Liver (tissue), 3 donors: ENCODE data around the gene BCHE.

Source experiments
- ATF3 ChIP-seq: IDR thresholded peaks from 2 replicates; pipeline ENCODE4 v1.6.1; 2016; ENCODE audit warnings: antibody characterized with exemption
- CTCF ChIP-seq: fragments of 150-350 bp; IDR thresholded peaks from 2 replicates; pipeline ENCODE4 v1.5.1; 2017; ENCODE audit warnings: improper control_type of control experiment, low read depth, low read length; ENCODE audit not compliant: missing input control
- EGR1 ChIP-seq, 2 donors: IDR thresholded peaks; 2 replicates each; pipeline ENCODE4 v1.6.1; 2016 to 2018; ENCODE audit warnings: antibody characterized with exemption in 2 of 2, low read depth in 2 of 2
- FOXA1 ChIP-seq: IDR thresholded peaks from 2 replicates; pipeline ENCODE4 v1.6.1; 2016; ENCODE audit warnings: antibody characterized with exemption
- FOXA2 ChIP-seq: IDR thresholded peaks from 2 replicates; pipeline ENCODE4 v1.6.1; 2016; ENCODE audit warnings: antibody characterized with exemption
- GABPA ChIP-seq, 2 donors: IDR thresholded peaks in 1 of 2; conservative IDR thresholded peaks in 1 of 2; 2 replicates each; pipeline ENCODE4 v1.6.1; 2016; ENCODE audit warnings: antibody characterized with exemption in 2 of 2, mild to moderate bottlenecking in 1 of 2, moderate library complexity in 1 of 2
- JUND ChIP-seq, 2 donors: IDR thresholded peaks; 2 replicates each; pipeline ENCODE4 v1.6.1; 2016; ENCODE audit warnings: antibody characterized with exemption in 2 of 2
- RAD21 ChIP-seq, 2 donors: IDR thresholded peaks; 2 replicates each; pipeline ENCODE4 v1.6.1; 2016; ENCODE audit warnings: antibody characterized with exemption in 2 of 2, mild to moderate bottlenecking in 2 of 2
- SP1 ChIP-seq: IDR thresholded peaks from 2 replicates; pipeline ENCODE4 v1.6.1; 2018; ENCODE audit warnings: antibody characterized with exemption, mild to moderate bottlenecking
- YY1 ChIP-seq: IDR thresholded peaks from 2 replicates; pipeline ENCODE4 v1.6.1; 2016; ENCODE audit warnings: antibody characterized with exemption, mild to moderate bottlenecking
- TF ChIP-seq, protein P1 (sequence below): IDR thresholded peaks from 2 replicates; pipeline ENCODE4 v1.6.1; 2016; ENCODE audit warnings: antibody characterized with exemption
- TF ChIP-seq, protein P2 (sequence below): IDR thresholded peaks from 2 replicates; pipeline ENCODE4 v1.6.1; 2016; ENCODE audit warnings: antibody characterized with exemption, mild to moderate bottlenecking
- donor health status: healthy.
- donor health status: healthy.

GRCh38 chr3:165783383-165783782, 53.8 kb downstream of the BCHE start:
- peak; percentile 90 for TF ChIP-seq SP1
- TF ChIP-seq, protein P1, sequence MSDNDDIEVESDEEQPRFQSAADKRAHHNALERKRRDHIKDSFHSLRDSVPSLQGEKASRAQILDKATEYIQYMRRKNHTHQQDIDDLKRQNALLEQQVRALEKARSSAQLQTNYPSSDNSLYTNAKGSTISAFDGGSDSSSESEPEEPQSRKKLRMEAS: peak; percentile 74
- no peak for TF ChIP-seq CTCF
- TF ChIP-seq, protein P2, sequence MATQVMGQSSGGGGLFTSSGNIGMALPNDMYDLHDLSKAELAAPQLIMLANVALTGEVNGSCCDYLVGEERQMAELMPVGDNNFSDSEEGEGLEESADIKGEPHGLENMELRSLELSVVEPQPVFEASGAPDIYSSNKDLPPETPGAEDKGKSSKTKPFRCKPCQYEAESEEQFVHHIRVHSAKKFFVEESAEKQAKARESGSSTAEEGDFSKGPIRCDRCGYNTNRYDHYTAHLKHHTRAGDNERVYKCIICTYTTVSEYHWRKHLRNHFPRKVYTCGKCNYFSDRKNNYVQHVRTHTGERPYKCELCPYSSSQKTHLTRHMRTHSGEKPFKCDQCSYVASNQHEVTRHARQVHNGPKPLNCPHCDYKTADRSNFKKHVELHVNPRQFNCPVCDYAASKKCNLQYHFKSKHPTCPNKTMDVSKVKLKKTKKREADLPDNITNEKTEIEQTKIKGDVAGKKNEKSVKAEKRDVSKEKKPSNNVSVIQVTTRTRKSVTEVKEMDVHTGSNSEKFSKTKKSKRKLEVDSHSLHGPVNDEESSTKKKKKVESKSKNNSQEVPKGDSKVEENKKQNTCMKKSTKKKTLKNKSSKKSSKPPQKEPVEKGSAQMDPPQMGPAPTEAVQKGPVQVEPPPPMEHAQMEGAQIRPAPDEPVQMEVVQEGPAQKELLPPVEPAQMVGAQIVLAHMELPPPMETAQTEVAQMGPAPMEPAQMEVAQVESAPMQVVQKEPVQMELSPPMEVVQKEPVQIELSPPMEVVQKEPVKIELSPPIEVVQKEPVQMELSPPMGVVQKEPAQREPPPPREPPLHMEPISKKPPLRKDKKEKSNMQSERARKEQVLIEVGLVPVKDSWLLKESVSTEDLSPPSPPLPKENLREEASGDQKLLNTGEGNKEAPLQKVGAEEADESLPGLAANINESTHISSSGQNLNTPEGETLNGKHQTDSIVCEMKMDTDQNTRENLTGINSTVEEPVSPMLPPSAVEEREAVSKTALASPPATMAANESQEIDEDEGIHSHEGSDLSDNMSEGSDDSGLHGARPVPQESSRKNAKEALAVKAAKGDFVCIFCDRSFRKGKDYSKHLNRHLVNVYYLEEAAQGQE: peak; percentile 58
- peak; percentile 44 for TF ChIP-seq FOXA1
- peak; percentile 56 to 79 for TF ChIP-seq JUND (IDR thresholded peaks at IDR 0.05)
- no peak for TF ChIP-seq GABPA (IDR thresholded peaks at IDR 0.05 in 1 of 2, conservative IDR thresholded peaks at IDR 0.05 in 1 of 2)
- TF ChIP-seq YY1: peak; percentile 77
- TF ChIP-seq EGR1 (IDR thresholded peaks at IDR 0.05; ENCODE audit: low read depth in 2 of 2): peak in 1 of 2 donors; percentile 23
- TF ChIP-seq FOXA2: peak; percentile 57
- peak; percentile 37 to 47 for TF ChIP-seq RAD21 (IDR thresholded peaks at IDR 0.05)
- peak; percentile 10 for TF ChIP-seq ATF3
